Activated B cell treated with CpG ODN at 0.5 μM for 24 hours (primary cell): ENCODE measurements around the gene NUP98. TPM values are rescaled to one million over a fixed set of nuclear protein-coding genes. Genes with fewer than 3 reads are reported as not detected.

Source experiments
- ATAC-seq: fragments of 200-7000 bp; cut with Tn5 transposase; one replicate; pipeline ENCODE4 v1.10.0; 2021; ENCODE audit warnings: low read depth, mild to moderate bottlenecking, moderate library complexity
- CTCF ChIA-PET: fragments of 350-600 bp; sonication (Branson Sonifier 250); formaldehyde crosslinking; loops from one replicate; lab custom pipeline; 2021; ENCODE audit warnings: antibody characterized with exemption; lab: Charles Lee
- POLR2A ChIA-PET: fragments of 350-600 bp; sonication (Branson Sonifier 250); formaldehyde crosslinking; loops from one replicate; lab custom pipeline; 2021; ENCODE audit warnings: antibody characterized with exemption; lab: Charles Lee
- DNase-seq: peaks from one replicate; pipeline ENCODE4 v3.0.0; 2022
- H3K27ac Mint-ChIP-seq: one replicate; pipeline ENCODE4 v1.8.0; 2020; ENCODE audit warnings: mixed read lengths
- H3K27me3 Mint-ChIP-seq: one replicate; pipeline ENCODE4 v1.8.0; 2021; ENCODE audit warnings: mixed read lengths
- H3K36me3 Mint-ChIP-seq: one replicate; pipeline ENCODE4 v1.8.0; 2021; ENCODE audit warnings: low read depth, mixed read lengths
- H3K4me1 Mint-ChIP-seq: one replicate; pipeline ENCODE4 v1.8.0; 2021; ENCODE audit warnings: mixed read lengths
- H3K4me3 Mint-ChIP-seq: one replicate; pipeline ENCODE4 v1.8.0; 2020; ENCODE audit warnings: mild to moderate bottlenecking, mixed read lengths
- H3K9me3 Mint-ChIP-seq: one replicate; pipeline ENCODE4 v1.8.0; 2020; ENCODE audit warnings: mixed read lengths
- intact Hi-C: fragments of 100-400 bp; cut with micrococcal nuclease; formaldehyde crosslinking; loops from one replicate; pipeline ENCODE4 v1.15.1; 2024
- total RNA-seq: library from RNA; stranded (reverse); gene quantifications from 2 replicates; pipeline ENCODE4 v1.2.3, GENCODE V29; 2022
- TF ChIP-seq, protein P1 (sequence below): fragments of 200-600 bp; IDR thresholded peaks from one replicate; pipeline ENCODE4 v1.8.0; 2022; ENCODE audit warnings: antibody characterized with exemption, mild to moderate bottlenecking

NUP98 gene
- total RNA-seq, 1 donor from 2014 or later: 117 TPM

DNA sequence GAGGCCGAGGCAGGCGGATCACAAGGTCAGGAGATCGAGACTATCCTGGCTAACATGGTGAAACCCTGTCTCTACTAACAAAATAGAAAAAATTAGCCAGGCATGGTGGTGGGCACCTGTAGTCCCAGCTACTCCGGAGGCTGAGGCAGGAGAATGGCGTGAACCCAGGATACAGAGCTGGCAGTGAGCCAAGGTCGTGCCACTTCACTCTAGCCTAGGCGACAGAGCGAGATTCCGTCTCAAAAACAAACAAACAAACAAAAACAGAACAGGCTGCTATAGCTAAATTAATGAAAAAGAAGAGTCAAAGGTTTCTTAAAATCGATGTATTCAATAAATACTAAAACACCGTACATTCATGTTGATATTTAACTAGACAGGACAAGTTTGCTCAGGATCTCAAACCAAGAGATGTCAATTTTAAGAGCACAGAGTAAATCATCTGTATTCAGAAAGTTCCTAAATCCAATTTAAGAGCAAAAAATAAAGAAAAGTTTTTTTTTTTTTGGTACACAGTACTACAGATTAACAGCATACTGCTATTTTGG lies 59.9 kb downstream of the NUP98 start:
- no peaks in the 10 kb centered on the region for H3K27me3 Mint-ChIP-seq

DNA sequence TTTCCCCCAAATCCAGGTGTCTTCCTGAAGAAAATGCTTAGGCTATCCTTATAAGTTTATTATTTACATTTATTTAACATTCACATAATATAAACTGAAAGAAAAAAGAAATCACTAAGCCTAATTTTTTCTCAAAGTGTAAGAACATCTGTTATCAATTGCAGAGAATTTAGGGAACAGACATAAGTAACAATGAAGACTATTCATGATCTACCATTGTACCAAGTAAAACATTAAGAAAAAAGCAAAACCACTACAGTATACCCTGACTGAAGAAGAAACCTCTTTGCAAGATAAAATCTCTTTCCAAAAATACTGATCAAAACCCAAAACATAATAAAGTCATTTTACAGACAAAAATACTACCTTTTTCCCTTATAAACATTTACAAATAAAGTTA lies 60.5 kb downstream of the NUP98 start:
- CTCF ChIA-PET: no interaction called here
- Mint-ChIP-seq H3K4me1 (no peaks in the 10 kb centered on the region), H3K4me3 (no peak overlapping the region), H3K9me3 (no peaks in the 10 kb centered on the region), H3K27me3 (no peaks in the 10 kb centered on the region), H3K36me3 (peaks cover 80% of the 10 kb centered on the region), H3K27ac (no peak overlapping the region)
- POLR2A ChIA-PET: no interaction called here
- intact Hi-C loops: no loop called here
- TF ChIP-seq, protein P1, sequence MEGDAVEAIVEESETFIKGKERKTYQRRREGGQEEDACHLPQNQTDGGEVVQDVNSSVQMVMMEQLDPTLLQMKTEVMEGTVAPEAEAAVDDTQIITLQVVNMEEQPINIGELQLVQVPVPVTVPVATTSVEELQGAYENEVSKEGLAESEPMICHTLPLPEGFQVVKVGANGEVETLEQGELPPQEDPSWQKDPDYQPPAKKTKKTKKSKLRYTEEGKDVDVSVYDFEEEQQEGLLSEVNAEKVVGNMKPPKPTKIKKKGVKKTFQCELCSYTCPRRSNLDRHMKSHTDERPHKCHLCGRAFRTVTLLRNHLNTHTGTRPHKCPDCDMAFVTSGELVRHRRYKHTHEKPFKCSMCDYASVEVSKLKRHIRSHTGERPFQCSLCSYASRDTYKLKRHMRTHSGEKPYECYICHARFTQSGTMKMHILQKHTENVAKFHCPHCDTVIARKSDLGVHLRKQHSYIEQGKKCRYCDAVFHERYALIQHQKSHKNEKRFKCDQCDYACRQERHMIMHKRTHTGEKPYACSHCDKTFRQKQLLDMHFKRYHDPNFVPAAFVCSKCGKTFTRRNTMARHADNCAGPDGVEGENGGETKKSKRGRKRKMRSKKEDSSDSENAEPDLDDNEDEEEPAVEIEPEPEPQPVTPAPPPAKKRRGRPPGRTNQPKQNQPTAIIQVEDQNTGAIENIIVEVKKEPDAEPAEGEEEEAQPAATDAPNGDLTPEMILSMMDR: no peak
- ATAC-seq (no peak), DNase-seq (no peak)

More for the DNA sequence above, 59.9 kb downstream of the NUP98 start:
- no peak overlapping the region for H3K4me3 Mint-ChIP-seq
- intact Hi-C loops: no loop called here
- H3K4me1 Mint-ChIP-seq: no peaks in the 10 kb centered on the region
- ATAC-seq (no peak), DNase-seq (no peak)
- CTCF ChIA-PET: interaction anchor here (0.7 kb wide), 1 partner anchor 46 kb away, joined by 5 read pairs; no protein-coding TSS in a partner anchor
- no peak overlapping the region for H3K27ac Mint-ChIP-seq
- peaks cover 78% of the 10 kb centered on the region for H3K36me3 Mint-ChIP-seq
- POLR2A ChIA-PET: no interaction called here
- no peaks in the 10 kb centered on the region for H3K9me3 Mint-ChIP-seq
- TF ChIP-seq, protein P1: no peak

DNA sequence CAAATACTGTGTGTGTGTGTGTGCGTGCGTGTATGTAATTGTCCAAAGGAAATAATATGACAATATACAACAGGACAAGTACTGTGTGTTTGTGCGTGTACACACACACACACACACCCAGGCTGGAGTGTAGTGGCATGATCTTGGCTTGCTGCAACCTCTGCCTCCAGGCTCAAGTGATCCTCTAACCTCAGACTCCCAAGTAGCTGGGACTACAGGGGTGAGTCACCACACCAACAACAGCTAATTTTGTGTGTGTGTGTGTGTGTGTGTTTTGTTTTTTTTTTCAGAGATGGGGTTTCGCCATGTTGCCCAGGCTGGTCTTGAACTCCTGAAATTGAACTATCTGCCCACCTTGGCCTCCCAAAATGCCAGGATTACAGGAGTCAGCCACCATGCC lies 61.5 kb downstream of the NUP98 start:
- peaks cover 79% of the 10 kb centered on the region for H3K36me3 Mint-ChIP-seq
- H3K4me3 Mint-ChIP-seq: no peak overlapping the region
- ChIA-PET POLR2A (no interaction called here), CTCF (interaction anchor here (1.4 kb wide), 1 partner anchor 35 kb away, joined by 3 read pairs; no protein-coding TSS in a partner anchor)
- TF ChIP-seq, protein P1: no peak
- ATAC-seq (no peak), DNase-seq (no peak)
- H3K9me3 Mint-ChIP-seq: no peaks in the 10 kb centered on the region
- H3K4me1 Mint-ChIP-seq: no peaks in the 10 kb centered on the region
- no peaks in the 10 kb centered on the region for H3K27me3 Mint-ChIP-seq
- no peak overlapping the region for H3K27ac Mint-ChIP-seq
- intact Hi-C loops: no loop called here

DNA sequence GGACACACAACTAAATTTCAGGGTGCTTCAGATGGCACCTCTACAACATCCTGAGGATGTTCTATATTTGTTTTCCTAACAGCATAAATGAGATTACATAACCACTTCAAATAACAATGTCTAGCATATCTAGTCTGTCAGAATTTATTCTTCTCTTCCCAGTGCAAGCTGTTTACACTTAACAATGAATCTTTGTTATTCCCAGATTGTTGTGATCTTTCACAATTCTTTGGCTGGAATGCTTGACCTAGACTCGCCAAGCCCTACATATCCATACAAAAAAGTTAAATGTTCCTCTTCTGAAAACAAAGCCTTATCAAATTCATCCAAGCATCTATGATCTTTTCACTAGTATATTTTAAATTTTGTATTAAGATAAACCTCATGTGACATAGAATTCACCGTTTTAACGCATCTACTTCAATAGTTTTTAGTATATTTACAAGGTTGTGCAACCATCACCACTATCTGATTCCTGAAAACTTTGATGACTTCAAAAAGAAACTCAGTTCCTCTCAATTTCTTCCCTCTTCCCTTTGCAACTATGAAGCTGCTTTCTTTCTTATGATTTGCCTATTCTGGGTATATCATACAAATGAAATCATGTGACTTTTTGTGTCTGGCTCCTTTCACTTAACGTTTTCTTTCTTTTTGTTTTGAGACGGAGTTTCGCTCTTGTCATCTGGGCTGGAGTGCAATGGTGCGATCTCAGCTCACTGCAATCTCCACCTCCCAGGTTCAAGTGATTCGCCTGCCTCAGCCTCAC lies 64.5 kb downstream of the NUP98 start:
- peaks cover 86% of the 10 kb centered on the region for H3K36me3 Mint-ChIP-seq
- no peaks in the 10 kb centered on the region for H3K9me3 Mint-ChIP-seq
- no peak for ATAC-seq
- TF ChIP-seq, protein P1: no peak
- intact Hi-C loops: loop anchor here (5.0 kb wide), 1 partner anchor 39 kb away; no protein-coding TSS in a partner anchor
- no peak for DNase-seq
- no peaks in the 10 kb centered on the region for H3K27me3 Mint-ChIP-seq
- ChIA-PET CTCF (interaction anchor here (1.0 kb wide), 1 partner anchor 339 kb away, joined by 3 read pairs; no protein-coding TSS in a partner anchor), POLR2A (interaction anchor here (0.5 to 0.8 kb wide), 3 partner anchors 13 to 325 kb away, joined by 3 to 7 read pairs (median 3); no protein-coding TSS in a partner anchor)
- H3K4me1 Mint-ChIP-seq: no peaks in the 10 kb centered on the region
- no peak overlapping the region for H3K4me3 Mint-ChIP-seq
- no peak overlapping the region for H3K27ac Mint-ChIP-seq

DNA sequence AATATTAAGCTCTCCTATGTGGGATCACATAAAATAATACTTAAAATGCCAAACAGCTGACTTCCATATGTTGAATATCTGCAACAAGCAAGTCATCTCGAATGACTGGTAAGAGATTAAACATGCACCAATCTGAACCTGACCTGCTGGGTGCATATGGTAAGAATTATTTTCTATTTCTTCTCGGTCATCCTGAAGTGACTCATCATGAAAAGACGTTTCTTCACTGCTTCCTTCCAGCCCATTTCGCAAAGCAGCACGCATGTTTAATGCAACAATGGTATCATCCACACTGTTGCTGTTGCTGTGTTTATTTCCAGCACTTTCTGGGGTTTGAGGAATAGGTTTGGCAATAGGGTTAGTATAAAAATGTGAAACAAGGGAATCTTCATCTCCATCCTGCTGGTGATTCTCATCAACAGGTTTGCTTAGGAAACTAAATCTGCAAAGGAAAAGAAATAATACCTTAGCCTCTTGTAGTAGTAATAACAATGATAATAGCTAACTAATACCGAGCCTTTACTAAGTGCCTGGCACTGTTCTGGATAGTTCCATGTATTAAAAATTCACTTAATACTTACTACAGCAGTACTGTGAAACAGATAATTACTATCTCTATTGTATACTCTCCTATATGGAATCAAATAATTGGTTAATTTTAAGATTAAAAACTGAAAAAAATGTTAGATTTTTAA lies 74.2 kb downstream of the NUP98 start:
- H3K36me3 Mint-ChIP-seq: peaks cover 84% of the 10 kb centered on the region
- H3K9me3 Mint-ChIP-seq: no peaks in the 10 kb centered on the region
- TF ChIP-seq, protein P1: no peak
- intact Hi-C loops: no loop called here
- ChIA-PET POLR2A (no interaction called here), CTCF (interaction anchor here (0.6 kb wide), 1 partner anchor 62 kb away, joined by 3 read pairs; no protein-coding TSS in a partner anchor)
- DNase-seq: no peak
- H3K4me1 Mint-ChIP-seq: no peaks in the 10 kb centered on the region
- H3K27ac Mint-ChIP-seq: no peak overlapping the region
- no peak overlapping the region for H3K4me3 Mint-ChIP-seq
- H3K27me3 Mint-ChIP-seq: no peaks in the 10 kb centered on the region
- no peak for ATAC-seq
